B cell (primary cell): ENCODE measurements around the gene TMEM18. TPM values are rescaled to one million over a fixed set of nuclear protein-coding genes. Genes with fewer than 3 reads are reported as not detected.

ENCODE experiments used
- ATAC-seq: fragments of 200-7000 bp; cut with Tn5 transposase; one replicate; pipeline ENCODE4 v1.10.0; 2021; ENCODE audit warnings: low read depth, mild to moderate bottlenecking, moderate number of reproducible peaks, moderate library complexity
- CTCF ChIA-PET: fragments of 350-600 bp; sonication (Branson Sonifier 250); formaldehyde crosslinking; loops from one replicate; lab custom pipeline; 2021; ENCODE audit warnings: antibody characterized with exemption, inconsistent platforms; lab: Charles Lee
- POLR2A ChIA-PET: fragments of 350-600 bp; sonication (Branson Sonifier 250); formaldehyde crosslinking; loops from one replicate; lab custom pipeline; 2021; ENCODE audit warnings: antibody characterized with exemption; lab: Charles Lee
- DNase-seq: peaks from one replicate; pipeline ENCODE4 v3.0.0; 2013
- H2AFZ ChIP-seq: 2 replicates; pipeline ENCODE4 v1.6.1; 2012; ENCODE audit warnings: mild to moderate bottlenecking, low read depth, low read length; ENCODE audit not compliant: insufficient read depth, poor library complexity, severe bottlenecking
- H3K27ac ChIP-seq, 2 donors: 1 replicate in 1 of 2; 2 replicates in 1 of 2; pipeline ENCODE4 v1.5.1; 2012 to 2013; ENCODE audit warnings: low read length in 2 of 2, mild to moderate bottlenecking in 2 of 2, moderate library complexity in 1 of 2
- H3K27me3 ChIP-seq, 4 experiments: fragments of 200-600 bp in 1 of 4; sonication (generic) in 1 of 4; replicated peaks in 1 of 4; 1 replicate in 2 of 4; 2 replicates in 2 of 4; pipeline versions ENCODE4 v1.6.1 to v1.7.0; 2013 to 2016; ENCODE audit warnings: low read length in 3 of 4, mild to moderate bottlenecking in 2 of 4, mixed read lengths in 1 of 4, moderate library complexity in 1 of 4; ENCODE audit not compliant: insufficient read depth in 4 of 4, control insufficient read depth in 3 of 4; ENCODE audit errors: control extremely low read depth in 1 of 4
- H3K36me3 ChIP-seq, 2 experiments: replicated peaks in 1 of 2; 1 replicate in 1 of 2; 2 replicates in 1 of 2; pipeline versions ENCODE4 v1.6.1 to v1.7.1; 2013; ENCODE audit warnings: low read length in 1 of 2; ENCODE audit not compliant: insufficient read depth in 2 of 2, control insufficient read depth in 1 of 2; ENCODE audit errors: control extremely low read depth in 1 of 2, extremely low read depth in 1 of 2
- H3K4me1 ChIP-seq, 2 donors: fragments of 200-600 bp in 1 of 2; sonication (generic) in 1 of 2; 1 replicate in 1 of 2; 2 replicates in 1 of 2; pipeline versions ENCODE4 v1.5.1 to v1.6.1; 2013 to 2017; ENCODE audit warnings: low read length in 2 of 2; ENCODE audit not compliant: control insufficient read depth in 2 of 2, insufficient read depth in 2 of 2
- H3K4me2 ChIP-seq: replicated peaks from 2 replicates; pipeline ENCODE3; 2012; ENCODE audit warnings: mild to moderate bottlenecking, low read depth, low read length; ENCODE audit not compliant: poor library complexity, severe bottlenecking
- H3K4me3 ChIP-seq, 5 experiments: fragments of 200-600 bp in 1 of 5; sonication (generic) in 1 of 5; 1 replicate in 3 of 5; 2 replicates in 2 of 5; pipeline versions ENCODE4 v1.5.1 to v1.7.0; 2011 to 2016; ENCODE audit warnings: low read length in 4 of 5, mild to moderate bottlenecking in 4 of 5, low read depth in 2 of 5, control low read depth in 1 of 5, moderate library complexity in 1 of 5; ENCODE audit not compliant: insufficient read depth in 1 of 5; ENCODE audit errors: control extremely low read depth in 1 of 5, extremely low read depth in 1 of 5
- H3K79me2 ChIP-seq: fragments of 200-600 bp; sonication (generic); one replicate; pipeline ENCODE4 v1.6.0; 2016; ENCODE audit warnings: low read length; ENCODE audit not compliant: control insufficient read depth, insufficient read depth
- H3K9ac ChIP-seq: fragments of 200-600 bp; sonication (generic); 2 replicates; pipeline ENCODE4 v1.6.1; 2017; ENCODE audit warnings: mild to moderate bottlenecking, low read length, moderate library complexity
- H3K9me3 ChIP-seq, 3 donors: one replicate each; pipeline versions ENCODE4 v1.6.1 to v1.7.1; 2013; ENCODE audit warnings: low read length in 2 of 3; ENCODE audit not compliant: control insufficient read depth in 2 of 3, insufficient read depth in 1 of 3; ENCODE audit errors: control extremely low read depth in 1 of 3
- H4K20me1 ChIP-seq: 2 replicates; pipeline ENCODE4 v1.6.0; 2012; ENCODE audit warnings: mild to moderate bottlenecking, low read length; ENCODE audit not compliant: insufficient read depth, control insufficient read depth, poor library complexity, severe bottlenecking
- H3K27ac Mint-ChIP-seq: one replicate; pipeline ENCODE4 v1.8.0; 2021; ENCODE audit warnings: mixed read lengths
- H3K27me3 Mint-ChIP-seq: one replicate; pipeline ENCODE4 v1.8.0; 2021; ENCODE audit warnings: mixed read lengths
- H3K4me1 Mint-ChIP-seq: one replicate; pipeline ENCODE4 v1.8.0; 2021; ENCODE audit warnings: mixed read lengths
- H3K4me3 Mint-ChIP-seq: one replicate; pipeline ENCODE4 v1.8.0; 2021; ENCODE audit warnings: mixed read lengths
- H3K9me3 Mint-ChIP-seq: one replicate; pipeline ENCODE4 v1.8.0; 2022; ENCODE audit warnings: mixed read lengths; ENCODE audit not compliant: insufficient read depth
- CTCF ChIP-seq: fragments of 200-600 bp; IDR thresholded peaks from one replicate; pipeline ENCODE4 v1.8.0; 2022; ENCODE audit warnings: antibody characterized with exemption, mild to moderate bottlenecking
- EZH2 ChIP-seq: IDR thresholded peaks from 2 replicates; pipeline ENCODE4 v1.6.1; 2012; ENCODE audit warnings: borderline replicate concordance, low read depth, mild to moderate bottlenecking, moderate library complexity, low read length; ENCODE audit not compliant: insufficient read depth, poor library complexity, severe bottlenecking
- WGBS: methylation state at CpG from one replicate; pipeline ENCODE4 v1.1.5; 2013; ENCODE audit warnings: missing lambda C conversion rate; ENCODE audit not compliant: insufficient coverage; 5-methylcytosine and 5-hydroxymethylcytosine counted together
- intact Hi-C: fragments of 100-400 bp; cut with micrococcal nuclease; formaldehyde crosslinking; loops from one replicate; pipeline ENCODE4 v1.10.0; 2022
- polyA plus RNA-seq: library from polyadenylated mRNA; depleted of rRNA; stranded (reverse); fragments of >200 nt; gene quantifications from 2 replicates; pipeline ENCODE4 v1.2.3, GENCODE V29; 2012
- total RNA-seq, 2 donors: library from RNA; stranded (reverse); fragments of 120-200 nt in 1 of 2; gene quantifications; 1 replicate in 1 of 2; 2 replicates in 1 of 2; pipeline versions ENCODE4 v1.2.3 to v1.2.4, GENCODE V29; 2013 to 2022

The TMEM18 gene
- total and polyA plus RNA-seq, 2 donors (not counting 1 experiment from before 2014, with no cell fraction given) = 14.4 to 38.5 TPM

- CTCF ChIA-PET = no interaction called here
- H4K20me1 ChIP-seq = no peaks in the 10 kb centered on the region
- H3K27me3 ChIP-seq = peaks cover 0 to 3% (median 0%) of the 10 kb centered on the region in 4 experiments
- ATAC-seq = no peak
- Mint-ChIP-seq H3K27me3 (peaks cover 3% of the 10 kb centered on the region), H3K4me3 (no peak overlapping the region), H3K9me3 (peaks cover 11% of the 10 kb centered on the region), H3K27ac (no peak overlapping the region), H3K4me1 (peaks cover 14% of the 10 kb centered on the region)
- H3K4me3 ChIP-seq = no peak overlapping the region
- H3K27ac ChIP-seq = no peak overlapping the region
- no peak overlapping the region for H3K9ac ChIP-seq
- no peak for TF ChIP-seq CTCF
- no peak for TF ChIP-seq EZH2
- H3K4me2 ChIP-seq = no peak overlapping the region
- POLR2A ChIA-PET = no interaction called here
- H3K4me1 ChIP-seq = peaks cover 8 to 18% of the 10 kb centered on the region in 2 donors
- H2AFZ ChIP-seq = no peak overlapping the region
- 96% methylated on average over 29 of the region's 29 CpGs for WGBS
- DNase-seq = no peak
- H3K79me2 ChIP-seq = no peaks in the 10 kb centered on the region
- peaks cover 6 to 16% of the 10 kb centered on the region in 2 experiments for H3K36me3 ChIP-seq
- H3K9me3 ChIP-seq = peaks cover 0 to 13% (median 8%) of the 10 kb centered on the region in 3 donors
- intact Hi-C loops = no loop called here
These were observed 16.4 kb downstream of the TMEM18 start for GRCh38 chr2:660586-661359.

GRCh38 chr2:660029-660428 lies 17.2 kb downstream of the TMEM18 start:
- H3K27me3 ChIP-seq = peaks cover 0 to 3% (median 0%) of the 10 kb centered on the region in 4 experiments
- ATAC-seq (no peak), DNase-seq (no peak)
- H3K27ac ChIP-seq = no peak overlapping the region
- H3K4me3 Mint-ChIP-seq = no peak overlapping the region
- peaks cover 3% of the 10 kb centered on the region for H3K27me3 Mint-ChIP-seq
- H3K4me1 ChIP-seq = peaks cover 8 to 18% of the 10 kb centered on the region in 2 donors
- TF ChIP-seq EZH2 = no peak
- no peak for TF ChIP-seq CTCF
- peaks cover 0 to 5% (median under 1%) of the 10 kb centered on the region in 3 donors for H3K9me3 ChIP-seq
- no peak overlapping the region for H3K4me2 ChIP-seq
- POLR2A ChIA-PET = no interaction called here
- H3K9ac ChIP-seq = no peak overlapping the region
- intact Hi-C loops = no loop called here
- H4K20me1 ChIP-seq = no peaks in the 10 kb centered on the region
- WGBS = 97% methylated on average over 6 of the region's 12 CpGs
- H3K79me2 ChIP-seq = no peaks in the 10 kb centered on the region
- no peak overlapping the region for H3K27ac Mint-ChIP-seq
- no peak overlapping the region for H2AFZ ChIP-seq
- CTCF ChIA-PET = no interaction called here
- H3K4me3 ChIP-seq = no peak overlapping the region
- peaks cover 6 to 12% of the 10 kb centered on the region in 2 experiments for H3K36me3 ChIP-seq
- H3K4me1 Mint-ChIP-seq = peaks cover 14% of the 10 kb centered on the region
- peaks cover 4% of the 10 kb centered on the region for H3K9me3 Mint-ChIP-seq
